HCT116 (cell line): ENCODE measurements around the gene DMXL2. TPM values are rescaled to one million over a fixed set of nuclear protein-coding genes. Genes with fewer than 3 reads are reported as not detected.

Experiments used
- ATAC-seq: fragments of 200-7000 bp; cut with Tn5 transposase; 2 replicates; pipeline ENCODE4 v1.9.1; 2020; ENCODE audit warnings: mild to moderate bottlenecking, moderate library complexity
- BruUV-seq: library from RNA; stranded (reverse); fragments of 400-500 nt; replicated peaks from 2 replicates; lab custom pipeline; 2021; lab: Mats Ljungman, UMichigan
- CTCF ChIA-PET: fragments of 300-600 bp; sonication (Branson Sonifier 250); formaldehyde crosslinking; loops from one replicate; lab custom pipeline; 2021; ENCODE audit warnings: antibody characterized with exemption; lab: Charles Lee
- POLR2A ChIA-PET: fragments of 300-600, 350-600 bp; sonication (Branson Sonifier 250); formaldehyde crosslinking; loops from one replicate; lab custom pipeline; 2021; ENCODE audit warnings: antibody characterized with exemption; lab: Charles Lee
- RAD21 ChIA-PET, 2 experiments: fragments of 300-600 bp; sonication (Branson Sonifier 250); formaldehyde crosslinking; loops; one replicate each; lab custom pipeline; 2023; ENCODE audit warnings: low total read pairs in 2 of 2; ENCODE audit not compliant: uncharacterized antibody in 2 of 2, unreplicated experiment in 2 of 2, low non-redundant PET in 1 of 2; lab: Charles Lee
- DNase-seq: peaks from one replicate; pipeline ENCODE4 v3.0.0-alpha.2; 2010; ENCODE audit warnings: low read depth, low spot score
- H2AFZ ChIP-seq: fragments of 200-600 bp; shearing (Covaris generic), sonication (generic); 2 replicates; pipeline ENCODE4 v1.6.1; 2017; ENCODE audit warnings: low read depth, mixed run types, mixed read lengths, antibody characterized with exemption, low read length; ENCODE audit not compliant: poor library complexity, severe bottlenecking
- H3K27ac ChIP-seq: 2 replicates; pipeline ENCODE4 v1.5.1; 2012; ENCODE audit warnings: low read depth, low read length
- H3K27me3 ChIP-seq: fragments of 200-600 bp; sonication (generic); 2 replicates; pipeline ENCODE4 v1.6.1; 2016; ENCODE audit warnings: mixed run types, low read length, mixed read lengths; ENCODE audit not compliant: insufficient read depth
- H3K36me3 ChIP-seq, 2 experiments: fragments of 200-500 bp in 1 of 2; fragments of 200-600 bp in 1 of 2; sonication (Bioruptor generic) in 1 of 2; sonication (generic) in 1 of 2; 2 replicates each; pipeline versions ENCODE4 v1.5.1 to v1.6.1; 2014 to 2016; ENCODE audit warnings: low read length in 2 of 2, inconsistent platforms in 1 of 2, mixed read lengths in 1 of 2, mixed run types in 1 of 2; ENCODE audit not compliant: insufficient read depth in 2 of 2, control insufficient read depth in 1 of 2
- H3K4me1 ChIP-seq, 2 experiments: fragments of 200-600 bp in 1 of 2; sonication (generic) in 1 of 2; 2 replicates each; pipeline versions ENCODE4 v1.5.1 to v1.6.1; 2012 to 2017; ENCODE audit warnings: low read length in 2 of 2, inconsistent platforms in 1 of 2, mild to moderate bottlenecking in 1 of 2, mixed read lengths in 1 of 2, mixed run types in 1 of 2, moderate library complexity in 1 of 2; ENCODE audit not compliant: insufficient read depth in 2 of 2, control insufficient read depth in 1 of 2
- H3K4me2 ChIP-seq: fragments of 200-600 bp; sonication (generic); 2 replicates; pipeline ENCODE4 v1.6.1; 2017; ENCODE audit warnings: mixed run types, low read length, mixed read lengths
- H3K4me3 ChIP-seq, 2 experiments: fragments of 200-600 bp in 1 of 2; sonication (generic) in 1 of 2; replicated peaks in 1 of 2; 2 replicates each; pipeline ENCODE4 v1.5.1; 2011 to 2016; ENCODE audit warnings: low read length in 2 of 2, control low read depth in 1 of 2, low read depth in 1 of 2, mild to moderate bottlenecking in 1 of 2, mixed read lengths in 1 of 2, mixed run types in 1 of 2
- H3K79me2 ChIP-seq: fragments of 200-600 bp; sonication (generic); 2 replicates; pipeline ENCODE4 v1.6.1; 2017; ENCODE audit warnings: mild to moderate bottlenecking, mixed run types, low read length, moderate library complexity, mixed read lengths; ENCODE audit not compliant: insufficient read depth
- H3K9ac ChIP-seq: fragments of 200-600 bp; sonication (generic); 2 replicates; pipeline ENCODE4 v1.6.1; 2016; ENCODE audit warnings: low read length, mixed read lengths
- H3K9me2 ChIP-seq: fragments of 200-600 bp; sonication (generic), shearing (Covaris generic); 2 replicates; pipeline ENCODE4 v1.6.1; 2017; ENCODE audit warnings: mixed run types, mild to moderate bottlenecking, moderate library complexity; ENCODE audit not compliant: insufficient read depth
- H3K9me3 ChIP-seq, 2 experiments: fragments of 200-500 bp in 1 of 2; fragments of 200-600 bp in 1 of 2; sonication (Bioruptor generic) in 1 of 2; sonication (generic) in 1 of 2; 2 replicates each; pipeline ENCODE4 v1.6.1; 2014 to 2017; ENCODE audit warnings: low read length in 2 of 2, mixed read lengths in 2 of 2, inconsistent platforms in 1 of 2, low read depth in 1 of 2, mild to moderate bottlenecking in 1 of 2, mixed run types in 1 of 2, moderate library complexity in 1 of 2; ENCODE audit not compliant: control insufficient read depth in 1 of 2, insufficient read depth in 1 of 2
- H4K20me1 ChIP-seq: fragments of 200-600 bp; sonication (generic), shearing (Covaris generic); 2 replicates; pipeline ENCODE4 v1.6.1; 2017; ENCODE audit warnings: mixed run types, mild to moderate bottlenecking, moderate library complexity; ENCODE audit not compliant: insufficient read depth
- EGR1 ChIP-seq: IDR thresholded peaks from 2 replicates; pipeline ENCODE4 v1.6.1; 2012; ENCODE audit warnings: low read depth
- ELF1 ChIP-seq: IDR thresholded peaks from 2 replicates; pipeline ENCODE4 v1.6.1; 2012; ENCODE audit warnings: low read depth, borderline replicate concordance
- FOSL1 ChIP-seq: IDR thresholded peaks from 2 replicates; pipeline ENCODE4 v1.6.1; 2012; ENCODE audit warnings: low read depth
- REST ChIP-seq: IDR thresholded peaks from 2 replicates; pipeline ENCODE4 v1.6.1; 2012; ENCODE audit warnings: low read depth
- SP1 ChIP-seq: IDR thresholded peaks from 2 replicates; pipeline ENCODE4 v1.6.1; 2012; ENCODE audit warnings: low read depth
- SRF ChIP-seq: IDR thresholded peaks from 2 replicates; pipeline ENCODE4 v1.6.1; 2012; ENCODE audit warnings: low read depth
- YY1 ChIP-seq: IDR thresholded peaks from 2 replicates; pipeline ENCODE4 v1.6.1; 2011; ENCODE audit warnings: low read length, low read depth, moderate library complexity, mild to moderate bottlenecking; ENCODE audit not compliant: insufficient replicate concordance; ENCODE audit errors: extremely low read depth
- ZBTB33 ChIP-seq: IDR thresholded peaks from 2 replicates; pipeline ENCODE4 v1.6.1; 2011; ENCODE audit warnings: mild to moderate bottlenecking, low read length, moderate library complexity; ENCODE audit not compliant: insufficient replicate concordance; ENCODE audit errors: extremely low read depth
- ZNF274 ChIP-seq: fragments of 200-500 bp; sonication (Bioruptor generic); IDR thresholded peaks from 2 replicates; pipeline ENCODE4 v1.6.1; 2014; ENCODE audit warnings: mild to moderate bottlenecking, low read depth, low read length, inconsistent platforms
- intact Hi-C: fragments of 100-400 bp; cut with micrococcal nuclease; formaldehyde crosslinking; loops from 2 replicates; pipeline ENCODE4 v1.10.0; 2022
- total RNA-seq: library from RNA; stranded (reverse); gene quantifications from one replicate; pipeline ENCODE4 v1.2.1, GENCODE V29; 2021; ENCODE audit not compliant: unreplicated experiment

Gene DMXL2
- total RNA-seq, 1 experiment from 2014 or later = 21.5 TPM

- TF ChIP-seq ZBTB33 = no peak
- no peak for TF ChIP-seq FOSL1
- TF ChIP-seq ELF1 = no peak
- TF ChIP-seq SP1 = no peak
- no peak for TF ChIP-seq EGR1
Observed at GRCh38 chr15:51405693-51406523, 216.7 kb downstream of the DMXL2 start (continued).

GRCh38 chr15:51403946-51404695 lies 218.4 kb downstream of the DMXL2 start:
- ATAC-seq = no peak
- intact Hi-C loops = loop anchor here (2.0 kb wide), 1 partner anchor 123 kb away; no protein-coding TSS in a partner anchor
- no peak overlapping the region for H2AFZ ChIP-seq
- BruUV-seq = no TSS peak
- no peaks in the 10 kb centered on the region for H3K36me3 ChIP-seq
- RAD21 ChIA-PET = no interaction called here
- no peak overlapping the region for H3K4me3 ChIP-seq
- TF ChIP-seq SRF (no peak), FOSL1 (no peak), ZNF274 (no peak), REST (no peak), YY1 (no peak)
- CTCF ChIA-PET = interaction anchor here (4.0 kb wide), 1 partner anchor 241 kb away, joined by 68 read pairs; no protein-coding TSS in a partner anchor
- H3K9me3 ChIP-seq = no peaks in the 10 kb centered on the region
- no peak overlapping the region for H3K27ac ChIP-seq
- H4K20me1 ChIP-seq = no peaks in the 10 kb centered on the region
- no peaks in the 10 kb centered on the region for H3K27me3 ChIP-seq
- H3K4me1 ChIP-seq = no peaks in the 10 kb centered on the region
- no peak for DNase-seq
- POLR2A ChIA-PET = no interaction called here
- no peaks in the 10 kb centered on the region for H3K79me2 ChIP-seq
- H3K9ac ChIP-seq = no peak overlapping the region
- H3K4me2 ChIP-seq = no peak overlapping the region
- H3K9me2 ChIP-seq = no peaks in the 10 kb centered on the region
